OCI-LY3 (cell line): Measurements from ENCODE around the gene GSTCD.

Experiments used
- H2AFZ ChIP-seq: fragments of 200-600, 300-600 bp; shearing (Covaris generic); 2 replicates; pipeline ENCODE4 v1.6.0; 2014; ENCODE audit warnings: antibody characterized with exemption, low read depth, low read length
- H3K27ac ChIP-seq: fragments of 200-600, 300-600 bp; sonication (generic); 2 replicates; pipeline ENCODE4 v1.5.1; 2014; ENCODE audit warnings: mild to moderate bottlenecking, low read length, moderate library complexity, mixed read lengths
- H3K27me3 ChIP-seq: fragments of 200-600, 300-600 bp; sonication (generic); 2 replicates; pipeline ENCODE4 v1.6.1; 2014; ENCODE audit warnings: low read depth, low read length, mixed read lengths
- H3K36me3 ChIP-seq: fragments of 200-600, 300-600 bp; sonication (generic); replicated peaks from 2 replicates; pipeline ENCODE3; 2014; ENCODE audit warnings: low read depth, low read length, mixed read lengths
- H3K4me1 ChIP-seq: fragments of 300-600, 200-600 bp; sonication (generic); 2 replicates; pipeline ENCODE4 v1.6.1; 2014; ENCODE audit warnings: low read length, mixed read lengths
- H3K4me2 ChIP-seq: fragments of 200-600, 300-600 bp; sonication (generic); 2 replicates; pipeline ENCODE4 v1.6.1; 2014; ENCODE audit warnings: low read length, mixed read lengths
- H3K4me3 ChIP-seq: fragments of 300-600, 200-600 bp; sonication (generic); 2 replicates; pipeline ENCODE4 v1.5.1; 2014; ENCODE audit warnings: antibody characterized with exemption, mild to moderate bottlenecking, low read length, moderate library complexity
- H3K79me2 ChIP-seq: fragments of 300-600, 200-600 bp; shearing (Covaris generic); 2 replicates; pipeline ENCODE4 v1.6.1; 2014; ENCODE audit warnings: mild to moderate bottlenecking, low read length, mixed read lengths
- H3K9ac ChIP-seq: fragments of 300-600, 200-600 bp; shearing (Covaris generic); 2 replicates; pipeline ENCODE4 v1.6.0; 2014; ENCODE audit warnings: mild to moderate bottlenecking, low read length, moderate library complexity
- H3K9me3 ChIP-seq: fragments of 200-600, 300-600 bp; shearing (Covaris generic); 2 replicates; pipeline ENCODE4 v1.6.1; 2014; ENCODE audit warnings: low read length, mixed read lengths; ENCODE audit not compliant: insufficient read depth
- H4K20me1 ChIP-seq: fragments of 200-600, 300-600 bp; sonication (generic); 2 replicates; pipeline ENCODE4 v1.6.1; 2016; ENCODE audit warnings: low read length, mixed read lengths; ENCODE audit not compliant: insufficient read depth
- EZH2phosphoT487 ChIP-seq: fragments of 200-600 bp; shearing (Covaris generic); IDR thresholded peaks from 2 replicates; pipeline ENCODE4 v1.6.1; 2018; ENCODE audit warnings: antibody characterized with exemption, mixed run types, low read depth
- TF ChIP-seq, protein P1 (sequence below): fragments of 200-600, 300-600 bp; sonication (generic); IDR thresholded peaks from 2 replicates; pipeline ENCODE4 v1.5.1; 2014; ENCODE audit warnings: antibody characterized with exemption, low read length, low read depth

GSTCD gene

DNA sequence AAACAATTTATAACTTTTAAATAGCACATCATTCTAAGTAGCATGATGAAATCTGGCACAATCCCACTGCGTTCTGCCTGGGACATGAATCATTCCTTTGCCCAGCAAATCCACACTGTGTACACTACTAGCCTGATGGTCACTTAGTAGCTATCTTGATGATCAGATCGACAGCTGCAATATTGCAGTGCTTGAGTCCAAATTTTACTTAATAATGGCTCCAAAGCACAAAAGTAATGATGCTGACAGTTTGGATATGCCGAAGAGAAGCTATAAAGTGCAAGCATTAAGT lies 100.1 kb downstream of the GSTCD start:
- no peak overlapping the region for H2AFZ ChIP-seq
- no peaks in the 10 kb centered on the region for H3K36me3 ChIP-seq
- no peak for TF ChIP-seq EZH2phosphoT487
- TF ChIP-seq, protein P1, sequence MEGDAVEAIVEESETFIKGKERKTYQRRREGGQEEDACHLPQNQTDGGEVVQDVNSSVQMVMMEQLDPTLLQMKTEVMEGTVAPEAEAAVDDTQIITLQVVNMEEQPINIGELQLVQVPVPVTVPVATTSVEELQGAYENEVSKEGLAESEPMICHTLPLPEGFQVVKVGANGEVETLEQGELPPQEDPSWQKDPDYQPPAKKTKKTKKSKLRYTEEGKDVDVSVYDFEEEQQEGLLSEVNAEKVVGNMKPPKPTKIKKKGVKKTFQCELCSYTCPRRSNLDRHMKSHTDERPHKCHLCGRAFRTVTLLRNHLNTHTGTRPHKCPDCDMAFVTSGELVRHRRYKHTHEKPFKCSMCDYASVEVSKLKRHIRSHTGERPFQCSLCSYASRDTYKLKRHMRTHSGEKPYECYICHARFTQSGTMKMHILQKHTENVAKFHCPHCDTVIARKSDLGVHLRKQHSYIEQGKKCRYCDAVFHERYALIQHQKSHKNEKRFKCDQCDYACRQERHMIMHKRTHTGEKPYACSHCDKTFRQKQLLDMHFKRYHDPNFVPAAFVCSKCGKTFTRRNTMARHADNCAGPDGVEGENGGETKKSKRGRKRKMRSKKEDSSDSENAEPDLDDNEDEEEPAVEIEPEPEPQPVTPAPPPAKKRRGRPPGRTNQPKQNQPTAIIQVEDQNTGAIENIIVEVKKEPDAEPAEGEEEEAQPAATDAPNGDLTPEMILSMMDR = no peak
- H3K27ac ChIP-seq = no peak overlapping the region
- H3K4me3 ChIP-seq = no peak overlapping the region
- no peaks in the 10 kb centered on the region for H3K9me3 ChIP-seq
- H3K9ac ChIP-seq = no peak overlapping the region
- H3K79me2 ChIP-seq = no peaks in the 10 kb centered on the region
- no peaks in the 10 kb centered on the region for H3K27me3 ChIP-seq
- H3K4me1 ChIP-seq = no peaks in the 10 kb centered on the region
- H4K20me1 ChIP-seq = no peaks in the 10 kb centered on the region
- no peak overlapping the region for H3K4me2 ChIP-seq

DNA sequence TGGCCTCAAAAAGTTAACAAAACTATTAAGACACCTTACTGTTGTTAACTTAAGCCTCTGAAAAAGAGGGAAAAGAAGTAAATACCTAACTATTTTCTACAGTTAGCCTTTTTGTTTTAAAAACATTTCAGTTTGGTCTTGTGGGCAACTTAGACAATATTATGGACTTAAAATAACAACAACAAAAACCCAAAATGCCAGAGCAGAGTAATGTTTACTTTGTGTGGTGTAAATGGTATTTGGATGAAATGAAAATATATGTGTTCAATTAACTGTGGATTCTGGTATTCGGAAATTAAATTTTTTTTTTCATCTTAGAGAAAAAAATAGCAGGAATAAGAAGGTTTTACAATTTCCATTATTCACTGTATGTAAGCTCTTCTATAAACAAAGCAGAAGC lies 107.1 kb downstream of the GSTCD start:
- Histone ChIP-seq H3K79me2 (no peaks in the 10 kb centered on the region), H3K9ac (no peak overlapping the region), H3K4me1 (no peaks in the 10 kb centered on the region), H4K20me1 (no peaks in the 10 kb centered on the region), H3K27ac (no peak overlapping the region), H3K36me3 (no peaks in the 10 kb centered on the region), H3K4me2 (no peak overlapping the region), H2AFZ (no peak overlapping the region), H3K27me3 (no peaks in the 10 kb centered on the region), H3K4me3 (no peak overlapping the region), H3K9me3 (no peaks in the 10 kb centered on the region)
- TF ChIP-seq EZH2phosphoT487 = no peak
- TF ChIP-seq, protein P1 = no peak

DNA sequence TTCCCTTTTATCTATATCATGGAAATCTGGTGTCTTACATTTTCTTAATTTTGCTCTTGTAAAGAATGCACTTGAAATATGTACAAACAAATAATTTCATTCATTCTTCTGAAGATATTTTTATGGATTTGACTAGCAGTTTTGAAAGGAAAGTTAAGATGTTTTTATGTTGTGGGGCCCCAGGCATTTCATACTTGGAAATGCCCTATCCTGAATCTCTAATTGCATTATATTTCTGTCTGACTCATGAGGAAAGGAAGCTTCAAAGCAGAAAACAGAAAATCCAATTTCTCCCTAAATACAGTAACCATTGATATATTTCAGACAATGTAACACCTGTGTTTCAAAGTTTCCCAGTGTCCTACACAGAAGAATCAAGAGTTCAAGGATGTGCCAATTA lies 113.5 kb downstream of the GSTCD start:
- no peak overlapping the region for H3K27ac ChIP-seq
- no peaks in the 10 kb centered on the region for H3K79me2 ChIP-seq
- TF ChIP-seq EZH2phosphoT487 = no peak
- TF ChIP-seq, protein P1 = no peak
- H2AFZ ChIP-seq = no peak overlapping the region
- H3K9me3 ChIP-seq = no peaks in the 10 kb centered on the region
- H3K9ac ChIP-seq = no peak overlapping the region
- H4K20me1 ChIP-seq = no peaks in the 10 kb centered on the region
- no peaks in the 10 kb centered on the region for H3K36me3 ChIP-seq
- no peak overlapping the region for H3K4me2 ChIP-seq
- no peak overlapping the region for H3K4me3 ChIP-seq
- H3K27me3 ChIP-seq = no peaks in the 10 kb centered on the region
- peaks cover 9% of the 10 kb centered on the region for H3K4me1 ChIP-seq

DNA sequence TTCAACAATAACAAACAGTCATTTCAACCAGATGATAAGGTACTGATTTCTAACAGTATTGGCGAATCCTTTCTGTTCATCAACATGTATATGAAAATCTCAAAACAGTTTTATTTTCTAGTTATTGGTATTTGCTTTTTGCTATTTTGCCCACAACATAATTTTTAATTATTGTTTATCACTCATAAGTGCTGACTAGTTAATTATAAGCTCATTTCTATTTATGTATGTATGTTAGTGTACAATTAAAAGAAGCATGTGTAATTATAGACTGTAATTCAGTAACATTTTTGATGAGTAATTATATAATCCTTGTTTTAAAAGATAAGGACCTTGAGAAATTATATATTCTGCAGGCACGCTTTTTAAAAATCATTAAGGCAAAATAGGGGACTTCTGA lies 119.5 kb downstream of the GSTCD start:
- no peaks in the 10 kb centered on the region for H4K20me1 ChIP-seq
- no peak overlapping the region for H3K4me3 ChIP-seq
- no peak overlapping the region for H3K27ac ChIP-seq
- H3K4me2 ChIP-seq = no peak overlapping the region
- TF ChIP-seq, protein P1 = no peak
- no peak for TF ChIP-seq EZH2phosphoT487
- no peaks in the 10 kb centered on the region for H3K9me3 ChIP-seq
- no peak overlapping the region for H3K9ac ChIP-seq
- no peaks in the 10 kb centered on the region for H3K79me2 ChIP-seq
- peaks cover 9% of the 10 kb centered on the region for H3K4me1 ChIP-seq
- no peaks in the 10 kb centered on the region for H3K27me3 ChIP-seq
- H3K36me3 ChIP-seq = no peaks in the 10 kb centered on the region
- no peak overlapping the region for H2AFZ ChIP-seq
